Nephron (organoid): Measurements from ENCODE around the gene MAGEE1.

Experiments
- H3K27ac Mint-ChIP-seq, 3 experiments: 2 replicates each; pipeline ENCODE4 v1.8.0; 2020; ENCODE audit warnings: mixed read lengths in 3 of 3, mild to moderate bottlenecking in 2 of 3, moderate library complexity in 1 of 3
- H3K27me3 Mint-ChIP-seq: 2 replicates; pipeline ENCODE4 v1.8.0; 2021; ENCODE audit warnings: low read depth, mild to moderate bottlenecking, moderate library complexity, mixed read lengths
- H3K36me3 Mint-ChIP-seq: 2 replicates; pipeline ENCODE4 v1.8.0; 2020; ENCODE audit warnings: low read depth, mixed read lengths
- H3K4me1 Mint-ChIP-seq: 2 replicates; pipeline ENCODE4 v1.8.0; 2020; ENCODE audit warnings: mixed read lengths
- H3K4me3 Mint-ChIP-seq, 3 experiments: 2 replicates each; pipeline ENCODE4 v1.8.0; 2020; ENCODE audit warnings: mild to moderate bottlenecking in 3 of 3, mixed read lengths in 3 of 3, moderate library complexity in 2 of 3
- H3K9me3 Mint-ChIP-seq: 2 replicates; pipeline ENCODE4 v1.8.0; 2020; ENCODE audit warnings: mixed read lengths
- TF ChIP-seq, protein P1 (sequence below), 3 experiments: fragments of 200-600 bp; sonication (generic); IDR thresholded peaks; one replicate each; pipeline ENCODE4 v1.5.0; 2021; ENCODE audit warnings: antibody characterized with exemption in 3 of 3; ENCODE audit not compliant: unreplicated experiment in 3 of 3

Gene MAGEE1

DNA sequence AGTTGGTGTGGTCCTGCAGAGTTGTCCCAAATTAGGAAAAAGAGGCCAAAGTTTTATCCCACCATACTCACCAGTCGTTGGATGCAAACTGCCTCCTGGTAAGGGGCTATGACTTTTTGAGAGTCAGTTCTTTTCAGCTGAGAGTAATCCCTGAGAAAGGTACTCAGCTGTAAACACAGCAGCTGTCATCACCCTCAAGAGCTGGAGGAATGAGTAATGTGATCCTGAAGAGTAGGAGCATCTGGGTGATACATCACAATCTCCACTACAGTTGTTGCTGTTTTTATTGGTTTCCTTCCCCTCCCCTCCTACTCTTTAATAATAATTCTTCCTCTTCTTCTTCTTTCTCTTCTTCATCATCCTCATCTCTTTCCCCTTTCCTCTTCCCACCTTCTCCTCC is 5.7 kb downstream of the MAGEE1 start:
- Mint-ChIP-seq H3K4me1 (peaks cover 5% of the 10 kb centered on the region), H3K27me3 (no peaks in the 10 kb centered on the region), H3K4me3 (no peak overlapping the region), H3K9me3 (peaks cover 3% of the 10 kb centered on the region), H3K27ac (no peak overlapping the region), H3K36me3 (no peaks in the 10 kb centered on the region)
- TF ChIP-seq, protein P1, sequence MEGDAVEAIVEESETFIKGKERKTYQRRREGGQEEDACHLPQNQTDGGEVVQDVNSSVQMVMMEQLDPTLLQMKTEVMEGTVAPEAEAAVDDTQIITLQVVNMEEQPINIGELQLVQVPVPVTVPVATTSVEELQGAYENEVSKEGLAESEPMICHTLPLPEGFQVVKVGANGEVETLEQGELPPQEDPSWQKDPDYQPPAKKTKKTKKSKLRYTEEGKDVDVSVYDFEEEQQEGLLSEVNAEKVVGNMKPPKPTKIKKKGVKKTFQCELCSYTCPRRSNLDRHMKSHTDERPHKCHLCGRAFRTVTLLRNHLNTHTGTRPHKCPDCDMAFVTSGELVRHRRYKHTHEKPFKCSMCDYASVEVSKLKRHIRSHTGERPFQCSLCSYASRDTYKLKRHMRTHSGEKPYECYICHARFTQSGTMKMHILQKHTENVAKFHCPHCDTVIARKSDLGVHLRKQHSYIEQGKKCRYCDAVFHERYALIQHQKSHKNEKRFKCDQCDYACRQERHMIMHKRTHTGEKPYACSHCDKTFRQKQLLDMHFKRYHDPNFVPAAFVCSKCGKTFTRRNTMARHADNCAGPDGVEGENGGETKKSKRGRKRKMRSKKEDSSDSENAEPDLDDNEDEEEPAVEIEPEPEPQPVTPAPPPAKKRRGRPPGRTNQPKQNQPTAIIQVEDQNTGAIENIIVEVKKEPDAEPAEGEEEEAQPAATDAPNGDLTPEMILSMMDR (IDR thresholded peaks at IDR 0.05; ENCODE audit: unreplicated experiment in 3 of 3), result no peak

DNA sequence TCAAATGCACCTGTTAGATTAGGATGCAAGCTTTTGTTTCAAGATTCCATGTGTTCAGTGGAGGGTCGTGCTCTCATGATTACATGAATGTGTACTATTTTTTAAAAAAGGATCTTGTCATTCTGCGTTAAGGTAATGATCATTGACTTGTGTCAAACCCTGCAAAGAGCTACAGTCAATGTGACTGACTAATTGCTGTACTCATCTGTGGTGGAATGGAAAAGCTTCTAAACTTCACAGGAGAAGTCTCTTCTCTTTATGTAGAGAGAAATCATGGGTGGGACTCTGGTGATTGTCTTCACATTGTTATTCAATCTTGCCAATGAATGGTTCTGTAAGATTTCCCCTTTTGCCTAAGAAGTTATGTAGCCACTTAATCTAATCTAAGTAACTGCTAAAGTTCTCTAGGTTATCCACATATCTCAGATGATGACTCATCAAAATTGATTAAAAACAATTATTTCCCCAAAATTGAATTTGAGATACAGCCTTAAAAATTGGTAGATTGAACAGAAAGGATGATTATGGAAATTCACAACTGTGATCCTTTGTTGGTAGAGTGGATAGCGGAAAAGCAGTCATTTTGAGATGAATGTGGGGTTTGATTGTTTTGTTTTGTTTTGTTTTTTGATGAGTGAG is 6.7 kb downstream of the MAGEE1 start:
- Mint-ChIP-seq H3K27ac (no peak overlapping the region), H3K9me3 (peaks cover 3% of the 10 kb centered on the region), H3K4me3 (no peak overlapping the region), H3K27me3 (no peaks in the 10 kb centered on the region), H3K4me1 (peaks cover 5% of the 10 kb centered on the region), H3K36me3 (no peaks in the 10 kb centered on the region)
- TF ChIP-seq, protein P1 (IDR thresholded peaks at IDR 0.05; ENCODE audit: unreplicated experiment in 3 of 3), result no peak

DNA sequence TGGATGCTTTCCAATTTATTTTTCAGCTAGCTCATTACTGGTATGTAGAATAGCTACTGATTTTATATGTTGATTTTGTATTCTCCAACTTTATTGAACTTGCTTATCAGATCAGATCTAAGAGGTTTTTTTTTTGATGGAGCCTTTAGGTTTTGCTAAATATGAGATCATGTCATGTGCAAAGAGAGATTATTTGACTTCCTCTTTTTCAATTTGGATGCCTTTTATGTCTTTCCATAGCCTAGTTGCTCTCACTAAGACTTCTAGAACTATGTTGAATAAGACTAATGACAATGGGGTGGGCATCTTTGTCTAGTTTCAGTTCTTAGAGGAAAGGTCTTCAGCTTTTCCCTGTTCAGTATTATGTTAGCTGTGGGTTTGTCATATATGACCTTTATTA is 11.7 kb downstream of the MAGEE1 start:
- no peaks in the 10 kb centered on the region for H3K36me3 Mint-ChIP-seq
- no peaks in the 10 kb centered on the region for H3K27me3 Mint-ChIP-seq
- H3K4me1 Mint-ChIP-seq, result no peaks in the 10 kb centered on the region
- peaks cover 19% of the 10 kb centered on the region for H3K9me3 Mint-ChIP-seq
- TF ChIP-seq, protein P1 (IDR thresholded peaks at IDR 0.05; ENCODE audit: unreplicated experiment in 3 of 3), result no peak
- no peak overlapping the region for H3K4me3 Mint-ChIP-seq
- no peak overlapping the region for H3K27ac Mint-ChIP-seq

DNA sequence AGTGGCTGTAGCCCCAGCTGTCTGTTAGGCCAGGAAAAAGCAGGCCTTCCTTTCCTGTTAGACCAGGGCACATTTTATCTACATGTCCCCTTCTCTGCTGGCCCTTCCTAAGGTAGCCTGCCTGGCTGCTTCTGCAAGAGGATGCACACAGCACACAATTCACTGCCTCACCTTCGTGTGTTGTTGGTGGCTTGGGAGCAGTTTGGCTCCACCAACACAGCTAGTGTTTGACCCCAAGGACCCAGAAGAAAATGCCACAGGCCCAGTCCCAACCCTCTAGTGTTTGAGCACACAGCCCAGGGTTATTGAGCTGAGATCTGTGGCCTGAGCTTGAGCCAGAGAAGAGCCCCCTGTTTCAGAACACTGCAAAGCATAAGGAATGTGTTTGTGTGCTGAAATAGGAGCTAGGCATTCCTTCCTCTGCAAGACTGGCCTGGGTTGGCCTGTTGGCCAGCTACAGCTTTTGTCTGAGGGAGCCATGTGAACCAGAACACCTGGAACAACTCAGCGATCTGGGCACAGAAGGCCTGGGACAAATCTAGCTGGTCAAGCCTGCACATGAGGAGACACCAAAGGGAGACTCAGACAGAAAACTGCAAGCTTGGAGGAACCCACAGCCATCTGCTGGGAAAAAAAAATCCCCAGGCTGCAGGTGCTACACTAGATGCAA is 26.4 kb downstream of the MAGEE1 start:
- Mint-ChIP-seq H3K9me3 (no peaks in the 10 kb centered on the region), H3K4me1 (no peaks in the 10 kb centered on the region), H3K27ac (no peak overlapping the region), H3K4me3 (no peak overlapping the region), H3K36me3 (no peaks in the 10 kb centered on the region), H3K27me3 (no peaks in the 10 kb centered on the region)
- TF ChIP-seq, protein P1 (IDR thresholded peaks at IDR 0.05; ENCODE audit: unreplicated experiment in 3 of 3), result no peak

DNA sequence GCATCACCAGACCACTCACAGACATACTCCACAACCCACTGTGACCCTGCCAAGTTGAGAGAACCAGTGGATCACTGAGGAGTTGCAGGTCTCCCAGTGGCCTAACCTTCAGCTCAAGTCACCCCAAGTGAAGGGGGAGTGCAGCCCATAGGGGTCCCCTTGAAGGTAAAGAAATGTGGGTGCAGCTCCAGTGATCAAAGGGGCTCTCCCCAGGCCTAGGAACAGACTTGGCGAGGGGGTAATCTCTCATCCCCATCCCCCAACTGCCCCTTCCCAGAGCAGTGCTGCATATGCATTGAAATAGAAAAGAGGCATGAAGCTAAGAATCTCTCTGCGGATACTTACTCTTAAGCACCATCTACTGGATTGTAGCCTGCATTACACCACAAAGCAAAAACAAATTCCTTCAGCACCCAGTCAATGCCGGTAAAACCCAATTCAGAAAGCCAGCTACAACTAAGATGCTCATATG is 27.0 kb downstream of the MAGEE1 start:
- no peaks in the 10 kb centered on the region for H3K27me3 Mint-ChIP-seq
- H3K27ac Mint-ChIP-seq, result no peak overlapping the region
- H3K4me1 Mint-ChIP-seq, result no peaks in the 10 kb centered on the region
- H3K4me3 Mint-ChIP-seq, result no peak overlapping the region
- no peaks in the 10 kb centered on the region for H3K36me3 Mint-ChIP-seq
- no peaks in the 10 kb centered on the region for H3K9me3 Mint-ChIP-seq
- TF ChIP-seq, protein P1 (IDR thresholded peaks at IDR 0.05; ENCODE audit: unreplicated experiment in 3 of 3), result peak; percentile 26 to 46 (median 40)

DNA sequence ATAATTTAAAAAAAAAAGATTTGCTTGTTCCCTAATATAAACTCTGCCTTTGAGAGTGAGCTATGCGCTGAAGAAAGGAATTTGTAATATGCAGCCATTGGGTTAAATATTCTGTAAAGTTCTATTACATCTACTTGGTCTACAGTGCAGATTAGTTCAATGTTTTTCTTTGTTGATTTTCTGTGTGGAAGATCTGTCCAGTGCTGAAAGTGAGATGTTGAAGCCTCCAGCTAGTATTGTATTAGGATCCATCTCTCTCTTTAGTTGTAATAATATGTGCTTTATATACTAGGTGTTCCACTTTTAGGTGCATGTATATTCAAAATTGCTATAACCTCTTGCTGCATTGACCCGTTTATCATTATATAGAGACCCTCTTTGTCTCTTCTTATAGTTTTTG is 49.8 kb downstream of the MAGEE1 start:
- TF ChIP-seq, protein P1 (IDR thresholded peaks at IDR 0.05; ENCODE audit: unreplicated experiment in 3 of 3), result no peak
- no peak overlapping the region for H3K27ac Mint-ChIP-seq
- peaks cover 26% of the 10 kb centered on the region for H3K9me3 Mint-ChIP-seq
- no peaks in the 10 kb centered on the region for H3K4me1 Mint-ChIP-seq
- H3K4me3 Mint-ChIP-seq, result no peak overlapping the region
- peaks cover 4% of the 10 kb centered on the region for H3K36me3 Mint-ChIP-seq
- no peaks in the 10 kb centered on the region for H3K27me3 Mint-ChIP-seq
